NCI-H2081 treated with DMSO at 0.1 percent for 48 hours (cell line): ENCODE measurements around the gene CAP2.
"Not testable (repeated sequence)": the region's sequence is repeated elsewhere in the genome, so short reads cannot be mapped to it uniquely, and the experiment has no call there.

Source experiments
- DNase-seq: peaks from one replicate; lab custom pipeline; 2025; lab: John Stamatoyannopoulos, UW

Gene CAP2

GRCh38 chr6:17397764-17398194 is 4.4 kb downstream of the CAP2 start:
- no peak for DNase-seq

GRCh38 chr6:17405181-17405943 is 12.0 kb downstream of the CAP2 start:
- DNase-seq, result not testable (repeated sequence)

- DNase-seq, result no peak
Measured at GRCh38 chr6:17405944-17406245, 12.5 kb downstream of the CAP2 start.

GRCh38 chr6:17408081-17408480 is 14.7 kb downstream of the CAP2 start:
- DNase-seq, result no peak

GRCh38 chr6:17410281-17410680 is 16.9 kb downstream of the CAP2 start:
- DNase-seq, result no peak

GRCh38 chr6:17413313-17413750 is 19.9 kb downstream of the CAP2 start:
- no peak for DNase-seq

- DNase-seq, result not testable (repeated sequence)
Measured at GRCh38 chr6:17414395-17414794, 21.0 kb downstream of the CAP2 start.

GRCh38 chr6:17415321-17415720 is 21.9 kb downstream of the CAP2 start:
- no peak for DNase-seq

- no peak for DNase-seq
Measured at GRCh38 chr6:17416806-17417205, 23.4 kb downstream of the CAP2 start.

- no peak for DNase-seq
Measured at GRCh38 chr6:17417817-17418216, 24.4 kb downstream of the CAP2 start.

GRCh38 chr6:17418281-17419188 is 25.1 kb downstream of the CAP2 start:
- no peak for DNase-seq

GRCh38 chr6:17419189-17419575 is 25.8 kb downstream of the CAP2 start:
- DNase-seq, result no peak

- DNase-seq, result no peak
Measured at GRCh38 chr6:17420368-17420767, 27.0 kb downstream of the CAP2 start.

GRCh38 chr6:17421406-17421805 is 28.0 kb downstream of the CAP2 start:
- DNase-seq, result no peak

- no peak for DNase-seq
Measured at GRCh38 chr6:17423026-17423425, 29.6 kb downstream of the CAP2 start.

- no peak for DNase-seq
Measured at GRCh38 chr6:17427062-17427461, 33.7 kb downstream of the CAP2 start.

GRCh38 chr6:17427617-17428016 is 34.2 kb downstream of the CAP2 start:
- DNase-seq, result no peak

GRCh38 chr6:17428595-17429120 is 35.3 kb downstream of the CAP2 start:
- not testable (repeated sequence) for DNase-seq

- DNase-seq, result no peak
Measured at GRCh38 chr6:17429383-17430061, 36.1 kb downstream of the CAP2 start.

- DNase-seq, result no peak
Measured at GRCh38 chr6:17431581-17431980, 38.2 kb downstream of the CAP2 start.

GRCh38 chr6:17432356-17432755 is 39.0 kb downstream of the CAP2 start:
- no peak for DNase-seq

GRCh38 chr6:17439243-17439993 is 46.0 kb downstream of the CAP2 start:
- no peak for DNase-seq
